ENCODE measurements around the gene ANKRD11.

ANKRD11 gene

GRCh38 chr16:89531821-89532526 is 41.6 kb upstream of the ANKRD11 start:
- no peak overlapping the region for H3K4me3 ChIP-seq (ENCODE audit: low read depth, low read length)
- TF ChIP-seq CTCF (IDR thresholded peaks at IDR 0.05; ENCODE audit: insufficient read depth, low read depth, low read length, missing control alignments): no peak
- no peak for DNase-seq (ENCODE audit: low read depth)

GRCh38 chr16:89530401-89531381 is 40.3 kb upstream of the ANKRD11 start:
- no peak for DNase-seq (ENCODE audit: low read depth)
- no peak for TF ChIP-seq CTCF (IDR thresholded peaks at IDR 0.05; ENCODE audit: insufficient read depth, low read depth, low read length, missing control alignments)
- H3K4me3 ChIP-seq (ENCODE audit: low read depth, low read length): no peak overlapping the region

GRCh38 chr16:89529097-89529496 is 38.7 kb upstream of the ANKRD11 start:
- DNase-seq (ENCODE audit: low read depth): no peak
- no peak overlapping the region for H3K4me3 ChIP-seq (ENCODE audit: low read depth, low read length)
- no peak for TF ChIP-seq CTCF (IDR thresholded peaks at IDR 0.05; ENCODE audit: insufficient read depth, low read depth, low read length, missing control alignments)

GRCh38 chr16:89525146-89525913 is 35.0 kb upstream of the ANKRD11 start:
- DNase-seq (ENCODE audit: low read depth): peak; percentile 23
- TF ChIP-seq CTCF (IDR thresholded peaks at IDR 0.05; ENCODE audit: insufficient read depth, low read depth, low read length, missing control alignments): peak; percentile 11
- no peak overlapping the region for H3K4me3 ChIP-seq (ENCODE audit: low read depth, low read length)

- TF ChIP-seq CTCF (IDR thresholded peaks at IDR 0.05; ENCODE audit: insufficient read depth, low read depth, low read length, missing control alignments): no peak
- DNase-seq (ENCODE audit: low read depth): no peak
Observed at GRCh38 chr16:89523680-89524344, 33.5 kb upstream of the ANKRD11 start.

GRCh38 chr16:89522287-89522686 is 31.9 kb upstream of the ANKRD11 start:
- no peak overlapping the region for H3K4me3 ChIP-seq (ENCODE audit: low read depth, low read length)
- no peak for TF ChIP-seq CTCF (IDR thresholded peaks at IDR 0.05; ENCODE audit: insufficient read depth, low read depth, low read length, missing control alignments)
- no peak for DNase-seq (ENCODE audit: low read depth)

More at GRCh38 chr16:89523680-89524344, 33.5 kb upstream of the ANKRD11 start:
- no peak overlapping the region for H3K4me3 ChIP-seq (ENCODE audit: low read depth, low read length)
